ENCODE measurements around the gene GAK.

DNA sequence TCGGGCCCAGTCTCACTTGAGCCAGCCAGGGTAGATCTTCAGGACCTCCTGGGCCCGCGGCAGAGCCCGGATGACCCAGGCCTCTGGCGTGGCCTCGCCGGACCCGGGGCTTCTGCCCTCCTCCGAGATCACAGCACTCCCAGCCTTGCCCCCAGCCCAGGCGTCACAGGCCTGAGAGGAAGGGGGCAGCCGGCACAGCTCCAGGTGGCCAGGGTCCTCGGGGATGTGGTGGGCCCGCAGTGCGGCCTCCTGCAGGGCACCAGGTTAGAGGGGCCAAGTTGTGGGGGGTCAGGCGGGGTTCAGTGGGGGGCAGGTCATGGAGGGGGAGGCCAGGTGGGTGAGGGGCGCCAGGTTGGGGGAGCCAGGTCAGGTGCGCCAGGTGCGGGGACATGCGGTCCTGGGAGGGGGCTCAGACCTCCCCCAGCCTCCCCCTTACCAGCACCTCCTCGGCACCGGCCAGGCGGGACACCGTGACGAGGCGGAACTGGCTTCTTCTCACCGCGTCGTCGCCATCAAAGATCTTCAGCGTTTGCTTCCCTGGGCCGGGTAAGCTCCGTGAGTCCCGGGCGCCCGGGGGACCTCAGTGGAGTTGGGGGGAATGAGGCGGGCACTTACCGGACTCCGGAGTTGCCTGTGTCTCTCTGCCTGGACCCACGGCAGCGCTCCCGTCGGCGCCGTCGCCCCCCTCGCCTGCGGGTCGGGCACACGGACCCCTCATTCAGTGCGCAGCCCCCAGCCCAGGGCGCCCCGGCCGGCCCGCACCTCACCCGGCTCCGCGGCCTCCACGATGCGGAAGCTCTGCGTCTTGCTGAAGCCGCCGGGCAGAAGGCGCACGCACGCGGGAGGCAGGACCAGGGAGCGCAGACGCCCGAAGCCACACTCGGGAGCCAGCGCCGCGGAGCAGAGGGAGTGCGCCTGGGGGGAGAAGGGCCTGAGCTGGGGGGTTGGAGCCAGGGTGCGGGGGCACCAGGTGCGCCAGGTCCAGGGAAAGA lies 35.3 kb upstream of the GAK start:
- TF ChIP-seq EZH2 (IDR thresholded peaks at IDR 0.05; ENCODE audit: insufficient read depth, low read length): no peak
- TF ChIP-seq, protein P1, sequence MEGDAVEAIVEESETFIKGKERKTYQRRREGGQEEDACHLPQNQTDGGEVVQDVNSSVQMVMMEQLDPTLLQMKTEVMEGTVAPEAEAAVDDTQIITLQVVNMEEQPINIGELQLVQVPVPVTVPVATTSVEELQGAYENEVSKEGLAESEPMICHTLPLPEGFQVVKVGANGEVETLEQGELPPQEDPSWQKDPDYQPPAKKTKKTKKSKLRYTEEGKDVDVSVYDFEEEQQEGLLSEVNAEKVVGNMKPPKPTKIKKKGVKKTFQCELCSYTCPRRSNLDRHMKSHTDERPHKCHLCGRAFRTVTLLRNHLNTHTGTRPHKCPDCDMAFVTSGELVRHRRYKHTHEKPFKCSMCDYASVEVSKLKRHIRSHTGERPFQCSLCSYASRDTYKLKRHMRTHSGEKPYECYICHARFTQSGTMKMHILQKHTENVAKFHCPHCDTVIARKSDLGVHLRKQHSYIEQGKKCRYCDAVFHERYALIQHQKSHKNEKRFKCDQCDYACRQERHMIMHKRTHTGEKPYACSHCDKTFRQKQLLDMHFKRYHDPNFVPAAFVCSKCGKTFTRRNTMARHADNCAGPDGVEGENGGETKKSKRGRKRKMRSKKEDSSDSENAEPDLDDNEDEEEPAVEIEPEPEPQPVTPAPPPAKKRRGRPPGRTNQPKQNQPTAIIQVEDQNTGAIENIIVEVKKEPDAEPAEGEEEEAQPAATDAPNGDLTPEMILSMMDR (IDR thresholded peaks at IDR 0.05; ENCODE audit: insufficient read depth, low read depth, low read length): no peak

Data from astrocyte (in vitro differentiated cells and primary cell).